Kidney capillary endothelial cell (primary cell): ENCODE results near the gene ZNF575.
"Not testable (repeated sequence)": the region's sequence is repeated elsewhere in the genome, so short reads cannot be mapped to it uniquely, and the experiment has no call there.

ENCODE experiments used
- DNase-seq: peaks from one replicate; pipeline ENCODE4 v3.0.0-alpha.2; 2018; ENCODE audit warnings: low spot score

ZNF575 gene

GRCh38 chr19:43544077-43544476 lies 11.1 kb downstream of the ZNF575 start:
- DNase-seq: no peak

DNA sequence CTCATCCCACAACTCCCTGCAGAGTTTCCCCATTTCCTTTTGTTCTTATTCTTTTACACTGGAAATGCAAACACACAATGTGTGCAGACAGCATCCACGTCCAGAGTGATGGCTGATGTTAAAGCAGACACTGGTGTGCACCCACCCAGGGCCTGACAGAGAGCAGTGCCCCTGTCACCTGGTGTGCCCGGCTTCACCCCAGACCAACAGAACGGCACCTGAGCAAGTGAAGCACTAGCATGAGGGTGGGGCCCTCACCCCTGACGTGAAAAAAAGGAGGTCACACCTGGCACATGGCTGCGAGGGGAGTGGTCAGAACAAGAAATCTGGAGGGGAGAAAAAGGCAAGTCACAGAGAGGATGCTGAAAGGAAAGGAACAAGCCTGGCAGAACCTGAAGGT lies 12.3 kb downstream of the ZNF575 start:
- no peak for DNase-seq

GRCh38 chr19:43545981-43546380 lies 13.0 kb downstream of the ZNF575 start:
- no peak for DNase-seq

- no peak for DNase-seq
These were observed 13.6 kb downstream of the ZNF575 start for GRCh38 chr19:43546581-43546980.

DNA sequence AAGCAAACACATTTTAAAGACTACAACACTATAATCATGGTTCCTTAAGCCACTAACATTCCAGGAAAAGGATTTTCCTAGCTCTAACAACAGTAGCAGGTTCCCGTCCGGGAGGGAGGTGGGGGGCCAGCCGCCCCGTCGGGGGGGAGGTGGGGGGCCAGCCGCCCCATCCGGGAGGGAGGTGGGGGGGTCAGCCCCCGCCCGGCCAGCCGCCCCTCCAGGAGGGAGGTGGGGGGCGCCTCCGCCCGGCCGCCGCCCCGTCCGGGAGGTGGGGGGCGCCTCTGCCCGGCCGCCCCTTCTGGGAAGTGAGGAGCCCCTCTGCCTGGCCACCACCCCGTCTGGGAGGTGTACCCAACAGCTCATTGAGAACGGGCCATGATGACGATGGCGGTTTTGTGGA lies 14.9 kb downstream of the ZNF575 start:
- DNase-seq: not testable (repeated sequence)

DNA sequence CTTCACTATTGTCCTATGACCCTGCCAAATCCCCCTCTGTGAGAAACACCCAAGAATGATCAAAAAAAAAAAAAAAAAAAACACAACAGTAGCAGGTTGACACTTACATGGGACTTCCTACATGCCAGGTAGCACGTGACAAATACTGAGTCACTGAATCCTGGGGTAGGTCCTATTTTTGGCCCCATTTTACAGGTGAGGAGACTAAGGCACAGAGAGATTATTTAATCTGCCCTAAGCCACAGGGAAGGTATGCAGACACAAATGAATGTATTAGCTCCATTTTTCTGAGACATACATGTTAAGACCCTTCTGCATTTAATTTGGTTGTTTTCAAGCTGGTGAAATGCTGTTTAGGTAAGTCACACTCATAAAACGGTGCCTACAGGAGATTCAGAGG lies 15.7 kb downstream of the ZNF575 start:
- DNase-seq: no peak

- DNase-seq: no peak
These were observed 18.6 kb downstream of the ZNF575 start for GRCh38 chr19:43551399-43552197.

- no peak for DNase-seq
These were observed 19.1 kb downstream of the ZNF575 start for GRCh38 chr19:43552198-43552450.

GRCh38 chr19:43552616-43553015 lies 19.6 kb downstream of the ZNF575 start:
- no peak for DNase-seq

DNA sequence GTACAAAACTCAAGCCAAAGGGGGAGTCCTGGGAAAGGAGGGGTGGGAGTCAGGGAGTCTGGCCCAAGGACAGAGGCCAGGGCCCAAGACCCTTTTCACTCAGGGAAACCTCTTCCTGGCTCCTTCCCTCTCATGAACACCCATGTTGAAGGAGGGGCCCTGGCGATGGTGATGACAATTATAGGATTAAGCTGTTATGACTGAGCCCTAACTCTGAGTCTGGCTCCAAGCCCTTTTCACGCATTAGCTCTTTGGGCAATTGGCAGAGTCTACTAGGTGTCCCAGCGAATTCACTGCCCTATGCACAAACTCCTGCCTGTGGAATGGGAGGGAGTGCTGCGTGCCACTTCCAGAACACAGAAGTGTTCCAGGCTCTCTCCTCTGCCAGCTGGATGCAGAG lies 20.7 kb downstream of the ZNF575 start:
- no peak for DNase-seq

DNA sequence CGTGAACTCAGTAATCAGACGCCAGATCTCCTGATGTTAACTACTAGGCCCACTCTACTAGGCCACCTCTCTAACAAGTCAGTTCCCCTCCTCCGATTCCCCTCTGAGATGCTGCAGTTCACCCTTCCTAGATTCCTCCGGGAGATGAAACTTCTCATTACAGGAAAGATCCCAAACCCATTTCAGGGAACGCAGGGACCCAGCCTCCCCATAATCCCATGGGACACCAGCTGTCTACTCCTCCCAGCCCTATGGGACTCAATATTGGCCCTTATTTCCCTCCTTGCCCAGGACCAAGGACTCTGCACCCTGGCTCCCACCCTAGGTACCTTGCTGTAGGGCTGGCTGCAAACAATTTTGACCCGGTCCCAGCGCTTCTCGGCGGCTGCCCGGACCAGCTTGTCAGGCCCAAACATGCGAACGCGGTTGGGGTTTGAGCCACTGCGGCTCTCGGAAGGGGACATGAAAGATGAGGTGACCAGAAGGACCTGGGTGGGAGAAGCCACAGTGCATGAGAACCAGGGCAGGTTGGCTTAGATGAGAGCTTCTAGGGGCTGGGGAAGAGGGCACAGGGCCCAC lies 21.4 kb downstream of the ZNF575 start:
- DNase-seq: no peak

DNA sequence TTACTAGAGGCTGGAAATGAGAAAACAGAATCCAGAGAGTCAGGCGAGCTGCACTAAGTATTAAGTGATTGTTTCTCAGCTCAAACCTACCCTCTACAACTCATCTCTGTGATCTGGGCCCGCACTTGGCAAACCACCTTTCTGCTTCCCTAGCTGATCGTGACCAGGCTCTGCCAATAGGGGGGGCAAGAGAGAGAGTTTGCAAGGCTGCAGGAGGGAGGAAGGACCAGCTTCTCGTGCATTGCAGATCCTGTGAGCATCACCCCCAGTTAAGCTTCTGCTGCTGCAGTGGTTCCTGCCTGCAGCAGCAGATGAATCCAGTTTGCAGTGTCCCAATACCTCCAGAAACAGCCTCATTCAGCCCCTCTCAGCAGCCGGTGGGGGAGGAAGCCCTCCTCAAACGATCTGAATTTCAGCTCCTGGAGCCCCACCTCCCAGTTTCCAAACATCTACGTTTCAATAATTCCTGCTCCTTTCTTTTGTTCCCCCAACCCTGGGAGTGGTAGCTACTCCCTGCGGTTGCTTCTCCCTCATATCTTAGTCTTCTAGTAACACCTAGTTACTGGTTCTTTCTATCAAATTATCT lies 22.3 kb downstream of the ZNF575 start:
- DNase-seq: peak; percentile 55

- no peak for DNase-seq
These were observed 27.7 kb downstream of the ZNF575 start for GRCh38 chr19:43560687-43561086.

DNA sequence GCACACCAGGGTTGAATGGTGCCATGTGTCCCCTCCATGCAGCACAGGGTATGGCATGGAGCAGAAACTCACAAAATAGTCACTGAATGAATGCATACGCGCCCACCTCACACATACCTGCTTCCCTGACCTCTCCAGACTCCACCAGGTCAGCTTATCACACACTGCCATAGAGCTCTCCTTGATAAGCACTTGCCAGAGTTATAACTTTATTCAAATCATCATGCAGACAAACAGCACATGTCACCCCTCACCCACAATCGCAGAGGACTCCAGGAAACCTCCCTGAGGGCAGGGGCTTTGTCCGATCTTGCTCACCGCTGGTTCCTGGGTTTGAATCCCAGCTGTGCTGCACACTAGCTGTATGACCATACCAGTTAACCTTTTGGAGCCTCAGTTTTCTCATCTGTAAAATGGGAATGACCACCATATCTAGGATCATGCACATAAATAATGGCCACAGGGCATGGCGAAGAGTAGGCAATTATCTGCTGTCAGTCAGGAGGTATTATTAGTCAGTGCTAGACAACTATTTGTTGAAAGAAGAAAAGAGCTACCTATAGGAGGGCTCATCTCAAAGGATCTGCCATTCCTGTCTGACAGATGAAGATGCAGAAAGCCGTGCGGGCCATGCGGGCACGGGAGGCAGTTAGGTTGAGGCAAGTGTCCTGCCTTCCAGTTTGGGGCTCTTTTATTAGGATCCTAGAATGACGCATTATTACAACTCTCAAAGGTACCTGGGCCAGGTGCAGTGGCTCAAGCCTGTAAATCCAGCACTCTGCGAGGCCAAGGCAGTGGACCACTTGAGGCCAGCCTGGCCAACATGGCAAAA lies 28.4 kb downstream of the ZNF575 start:
- no peak for DNase-seq

DNA sequence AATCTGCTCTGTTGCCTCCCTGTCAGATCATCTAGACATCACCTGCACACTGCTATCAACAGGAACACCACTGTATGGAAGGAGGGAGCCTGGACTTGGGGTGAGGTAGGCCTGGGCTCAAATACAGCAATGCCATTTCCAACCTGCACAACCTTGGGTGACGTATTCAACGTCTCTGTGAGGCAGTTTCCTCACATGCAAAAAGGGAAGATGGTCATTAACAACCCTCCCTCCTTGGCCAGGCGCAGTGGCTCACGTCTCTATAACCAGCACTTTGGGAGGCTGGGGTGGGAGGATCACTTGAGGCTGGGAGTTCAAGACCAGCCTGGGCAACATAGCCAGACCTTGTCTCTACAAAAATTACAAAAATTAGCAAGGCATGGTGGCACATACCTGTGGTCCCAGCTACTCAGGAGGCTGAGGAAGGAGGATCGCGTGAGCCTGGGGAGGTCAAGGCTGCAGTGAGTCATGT lies 29.3 kb downstream of the ZNF575 start:
- DNase-seq: no peak

GRCh38 chr19:43562698-43563241 lies 29.8 kb downstream of the ZNF575 start:
- DNase-seq: peak; percentile 72

DNA sequence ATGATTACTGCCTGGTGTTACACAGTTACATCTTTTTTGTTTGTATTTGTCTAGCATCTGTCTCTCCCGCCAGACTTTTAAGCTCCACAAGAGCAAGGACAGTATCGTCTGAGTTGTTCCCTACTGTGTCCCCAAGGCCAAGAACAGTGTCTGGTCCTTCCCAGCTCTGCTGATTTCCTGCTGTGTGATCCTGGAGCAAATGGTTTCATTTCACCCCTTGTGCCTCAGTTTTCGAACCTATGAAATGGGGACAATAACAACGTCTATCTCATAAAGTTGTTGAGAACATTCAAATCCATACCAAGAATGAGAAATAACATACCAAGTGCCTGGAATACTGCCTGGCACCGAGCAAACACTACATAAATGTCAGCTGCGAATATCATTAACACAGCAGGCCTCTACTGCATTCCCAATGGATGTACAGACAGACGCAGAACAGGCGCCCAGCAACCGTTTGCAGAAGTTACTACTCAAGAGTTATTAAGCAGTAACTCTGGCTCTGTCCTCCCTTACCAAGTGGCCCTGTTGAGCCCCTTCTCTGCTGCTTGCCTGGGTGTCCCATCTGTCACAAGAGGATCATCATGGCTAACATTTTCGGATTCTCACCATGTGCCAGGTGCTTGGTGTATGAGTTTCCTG lies 30.9 kb downstream of the ZNF575 start:
- DNase-seq: no peak

GRCh38 chr19:43564800-43565199 lies 31.8 kb downstream of the ZNF575 start:
- DNase-seq: no peak

GRCh38 chr19:43569657-43570056 lies 36.7 kb downstream of the ZNF575 start:
- no peak for DNase-seq

DNA sequence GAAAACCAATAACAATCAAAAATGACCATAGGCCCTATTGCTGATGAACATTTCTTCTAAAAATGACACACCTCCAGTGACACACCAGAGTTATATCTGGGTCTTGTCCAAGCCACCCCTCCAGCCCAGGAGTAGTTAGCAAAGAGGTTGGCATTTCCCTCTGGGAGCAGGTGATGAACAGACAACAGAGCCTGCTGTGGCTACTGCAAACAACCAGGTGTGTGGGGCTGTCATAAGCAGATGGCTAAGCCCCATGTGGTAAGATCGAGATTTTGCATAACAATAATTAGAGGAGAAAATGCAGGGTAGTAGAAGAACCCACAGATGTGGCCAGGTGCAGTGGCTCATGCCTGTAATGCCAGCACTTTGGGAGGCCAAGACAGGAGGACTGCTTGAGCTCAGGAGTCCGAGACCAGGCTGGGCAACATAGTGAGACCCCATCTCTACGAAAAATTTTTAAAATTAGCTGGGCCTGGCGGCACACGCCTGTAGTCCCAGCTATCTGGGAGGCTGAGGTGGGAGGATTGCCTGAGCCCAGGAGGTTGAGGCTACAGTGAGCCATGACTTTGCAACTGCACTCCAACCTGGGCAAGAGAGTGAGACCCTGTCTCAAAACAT lies 37.3 kb downstream of the ZNF575 start:
- no peak for DNase-seq

GRCh38 chr19:43572171-43572588 lies 39.2 kb downstream of the ZNF575 start:
- DNase-seq: no peak
